Esophagus (tissue), 2 donors: ENCODE measurements around the gene GLRX. TPM values are rescaled to one million over a fixed set of nuclear protein-coding genes. Genes with fewer than 3 reads are reported as not detected.
A peak's percentile ranks its signal among the peaks of the same experiment; 100 is the strongest.
"Not testable (repeated sequence)": the region's sequence is repeated elsewhere in the genome, so short reads cannot be mapped to it uniquely, and the experiment has no call there.

ENCODE experiments used
- H3K27ac ChIP-seq, 2 donors: one replicate each; pipeline ENCODE4 v1.5.1; 2013; ENCODE audit warnings: low read depth in 2 of 2, mild to moderate bottlenecking in 2 of 2, inconsistent platforms in 1 of 2, low read length in 1 of 2, moderate library complexity in 1 of 2
- H3K27me3 ChIP-seq, 2 donors: one replicate each; pipeline ENCODE4 v1.6.1; 2013; ENCODE audit warnings: low read length in 2 of 2, control low read depth in 1 of 2, mild to moderate bottlenecking in 1 of 2; ENCODE audit not compliant: insufficient read depth in 2 of 2, control insufficient read depth in 1 of 2
- H3K36me3 ChIP-seq, 2 donors: one replicate each; pipeline ENCODE4 v1.6.1; 2013; ENCODE audit warnings: low read length in 1 of 2; ENCODE audit not compliant: control insufficient read depth in 2 of 2, insufficient read depth in 2 of 2
- H3K4me1 ChIP-seq, 2 donors: one replicate each; pipeline ENCODE4 v1.6.1; 2013; ENCODE audit warnings: low read length in 1 of 2; ENCODE audit not compliant: control insufficient read depth in 2 of 2, insufficient read depth in 2 of 2
- H3K4me3 ChIP-seq, 2 donors: one replicate each; pipeline ENCODE4 v1.5.1; 2013; ENCODE audit warnings: low read length in 2 of 2, mild to moderate bottlenecking in 2 of 2, low read depth in 1 of 2, moderate library complexity in 1 of 2
- H3K9me3 ChIP-seq, 2 donors: one replicate each; pipeline ENCODE4 v1.6.1; 2013; ENCODE audit warnings: mild to moderate bottlenecking in 2 of 2, low read depth in 1 of 2, low read length in 1 of 2, moderate library complexity in 1 of 2; ENCODE audit not compliant: control insufficient read depth in 2 of 2, insufficient read depth in 1 of 2
- WGBS, 2 donors: extraction: QIAGEN DNeasy Blood & Tissue Kit; methylation state at CpG; one replicate each; pipeline ENCODE4 v1.1.7; 2013; 5-methylcytosine and 5-hydroxymethylcytosine counted together
- polyA plus RNA-seq, 2 donors: library from polyadenylated mRNA; stranded (reverse); fragments of 200-250 nt; gene quantifications; one replicate each; pipeline ENCODE4 v1.2.3, GENCODE V29; 2013
- donor health status: healthy with polysubstance abuse.
- donor health status: Bipolar disorder and iron deficiency.

GLRX gene
- polyA plus RNA-seq, 2 donors = 5.6 to 11.1 TPM

DNA sequence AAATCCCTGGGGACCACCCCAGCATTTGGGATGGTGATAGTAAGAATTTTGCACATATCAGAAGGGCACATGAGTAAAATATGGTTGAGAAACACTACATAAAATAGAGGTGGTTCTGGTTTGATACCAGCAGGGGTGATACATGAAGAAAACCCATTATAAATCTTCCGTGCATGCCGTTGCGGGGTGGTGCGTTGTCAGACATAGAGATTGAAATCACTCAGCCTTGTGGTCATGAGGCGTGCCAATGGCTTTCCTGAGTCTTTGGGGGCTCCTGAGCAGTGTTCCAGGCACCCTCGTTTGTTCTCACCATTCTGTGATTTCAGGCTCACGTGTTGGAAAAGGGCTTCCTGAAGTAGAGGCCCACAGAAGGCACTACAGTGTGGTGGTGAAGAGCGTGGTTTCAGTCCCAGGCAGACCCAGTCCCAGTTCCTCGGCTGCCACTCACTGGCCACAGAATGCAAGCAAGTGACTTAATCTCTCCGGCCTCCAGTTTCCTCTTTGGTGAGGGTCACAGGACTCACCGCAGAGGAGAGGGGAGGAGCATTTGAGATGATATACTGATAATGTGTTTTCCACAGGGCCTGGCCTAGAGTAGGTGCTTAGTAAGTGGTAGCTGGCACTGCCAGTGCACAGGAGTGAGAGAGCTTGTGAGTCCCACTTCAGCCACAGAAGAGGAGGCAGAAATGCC is 20.5 kb upstream of the GLRX start:
- Histone ChIP-seq H3K4me3 (no peak overlapping the region), H3K4me1 (no peaks in the 10 kb centered on the region), H3K9me3 (no peaks in the 10 kb centered on the region), H3K27ac (peak overlapping the region in 1 of 2 donors; percentile 1), H3K36me3 (no peaks in the 10 kb centered on the region), H3K27me3 (no peaks in the 10 kb centered on the region)
- 69 to 70% methylated on average over 11 of the region's 11 CpGs for WGBS, 2 donors

DNA sequence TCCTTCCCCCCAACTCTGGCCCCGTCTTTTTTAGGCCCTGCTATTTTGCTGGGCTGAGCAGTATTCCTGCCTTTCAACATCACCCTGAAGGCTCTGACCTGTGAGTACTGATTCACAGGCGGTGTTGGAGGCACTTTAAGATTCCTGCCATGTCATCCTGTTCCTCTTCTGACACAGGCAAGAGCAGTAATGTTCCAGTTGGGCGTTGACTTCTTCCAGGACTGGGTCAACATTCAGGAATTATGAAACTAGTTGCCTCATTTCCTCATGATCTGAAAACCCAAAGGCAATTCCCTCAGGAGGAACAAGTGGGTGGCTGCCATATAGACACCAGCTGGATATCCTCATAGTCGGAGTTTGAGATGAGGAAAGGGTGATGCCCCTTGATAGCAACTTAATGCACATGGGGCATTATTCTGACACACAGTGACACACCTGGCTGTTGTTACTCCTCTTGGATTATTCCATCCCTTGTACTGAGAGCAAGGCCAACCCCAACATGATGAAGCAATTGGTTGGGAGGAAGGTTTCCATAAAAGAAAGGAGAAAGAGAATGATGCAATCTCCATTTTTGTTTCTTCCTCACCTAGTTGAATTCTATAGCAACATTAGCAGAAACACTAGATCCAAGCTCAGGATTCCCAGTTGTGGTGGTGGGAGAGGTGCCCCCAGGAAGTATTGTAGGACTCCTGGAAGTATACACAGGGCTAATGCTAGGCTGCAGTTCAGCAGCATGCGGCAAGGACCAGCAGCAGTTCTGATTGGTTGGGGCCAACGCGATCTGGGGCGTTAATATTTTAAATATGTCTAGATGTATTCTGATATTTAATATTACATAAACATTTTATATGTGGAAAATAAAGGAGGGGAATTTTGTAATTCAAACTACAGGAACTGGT is 19.6 kb upstream of the GLRX start:
- H3K27ac ChIP-seq = peak overlapping the region in 1 of 2 donors; percentile 7
- 84 to 88% methylated on average over 8 of the region's 8 CpGs for WGBS, 2 donors
- peaks cover 0 to 2% of the 10 kb centered on the region in 2 donors for H3K4me1 ChIP-seq
- no peaks in the 10 kb centered on the region for H3K36me3 ChIP-seq
- no peak overlapping the region for H3K4me3 ChIP-seq
- no peaks in the 10 kb centered on the region for H3K27me3 ChIP-seq
- no peaks in the 10 kb centered on the region for H3K9me3 ChIP-seq

DNA sequence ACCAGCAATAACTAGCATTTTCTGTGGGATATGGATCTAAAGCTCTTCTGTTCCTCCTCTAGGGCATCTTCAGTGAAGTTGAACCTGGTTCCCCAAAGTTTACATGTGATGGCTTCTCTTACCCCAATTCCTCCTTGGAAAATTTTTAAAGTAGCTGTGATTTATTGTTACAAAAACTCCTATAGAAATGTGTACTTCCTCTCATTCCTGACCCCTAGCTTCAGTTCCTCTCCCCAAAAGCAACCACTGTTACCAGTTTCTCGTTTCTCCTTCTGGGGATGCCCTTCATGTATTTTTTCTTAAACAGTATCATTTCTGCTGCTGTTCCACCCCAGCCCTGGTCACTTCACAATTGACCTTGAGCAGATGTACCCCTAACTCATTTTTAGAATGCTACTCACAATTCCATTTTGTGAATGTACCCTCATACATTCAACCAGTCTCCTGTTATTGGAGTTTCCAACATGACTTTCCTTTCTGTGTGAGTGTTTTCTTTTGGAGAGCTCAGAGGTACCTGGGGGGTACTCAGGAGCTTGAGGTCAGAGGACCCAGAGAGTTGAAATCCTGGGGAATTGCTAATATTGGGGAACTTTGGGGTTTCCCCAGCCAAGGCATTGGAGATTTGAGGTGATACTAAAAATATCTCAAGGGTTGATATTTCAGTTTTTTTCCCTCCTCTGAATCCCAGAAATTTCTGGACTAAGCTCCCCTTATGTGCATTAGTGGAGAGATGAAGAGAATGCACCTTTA is 18.6 kb upstream of the GLRX start:
- H3K4me1 ChIP-seq = peaks cover 0 to 2% of the 10 kb centered on the region in 2 donors
- no peaks in the 10 kb centered on the region for H3K9me3 ChIP-seq
- H3K27me3 ChIP-seq = no peaks in the 10 kb centered on the region
- H3K36me3 ChIP-seq = no peaks in the 10 kb centered on the region
- 91% methylated on average over 1 of the region's 1 CpG for whole genome bisulfite sequencing, 2 donors
- no peak overlapping the region for H3K4me3 ChIP-seq
- no peak overlapping the region for H3K27ac ChIP-seq

DNA sequence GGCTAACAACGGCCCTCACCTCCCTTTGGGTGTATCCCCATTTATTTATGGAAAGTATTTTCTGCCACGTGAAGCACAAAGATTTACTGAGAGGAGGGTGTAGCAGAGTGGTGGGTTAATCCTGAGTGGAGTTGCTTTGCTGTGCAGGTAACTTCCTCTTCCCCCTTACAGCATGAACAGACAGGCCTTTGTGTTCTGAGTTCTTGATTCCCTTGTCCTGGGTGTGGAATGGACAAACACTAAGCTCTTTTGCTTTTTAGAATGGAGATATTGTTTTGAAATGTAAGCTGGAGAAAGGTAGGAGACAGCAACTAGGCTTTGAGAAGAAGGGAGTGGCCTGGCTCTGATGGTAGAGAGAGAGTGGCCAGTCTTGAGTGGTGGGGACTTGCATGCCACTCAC is 17.1 kb upstream of the GLRX start:
- H3K27ac ChIP-seq = no peak overlapping the region
- H3K9me3 ChIP-seq = no peaks in the 10 kb centered on the region
- no peak overlapping the region for H3K4me3 ChIP-seq
- no peaks in the 10 kb centered on the region for H3K27me3 ChIP-seq
- peaks cover 2 to 5% of the 10 kb centered on the region in 2 donors for H3K4me1 ChIP-seq
- 61 to 69% methylated on average over 2 of the region's 2 CpGs for WGBS, 2 donors
- H3K36me3 ChIP-seq = no peaks in the 10 kb centered on the region

DNA sequence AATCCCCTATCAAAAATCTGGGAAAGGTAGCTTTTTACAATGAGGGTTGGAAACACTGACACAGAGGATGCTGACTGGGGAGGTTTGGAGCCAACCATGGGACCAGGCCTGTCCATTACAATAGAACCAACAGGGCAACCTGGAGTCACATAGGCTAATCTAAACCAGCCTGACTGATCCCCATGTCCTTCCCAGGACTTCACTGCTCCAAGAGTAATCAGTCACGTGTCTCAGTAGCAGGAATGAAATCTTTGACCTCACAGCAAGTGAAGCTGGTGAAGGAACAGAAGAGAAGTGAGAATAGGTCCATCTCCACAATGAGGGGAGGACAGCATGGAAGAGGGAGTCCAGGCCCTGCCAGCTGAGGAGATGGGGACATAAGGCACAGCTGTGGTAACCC is 16.0 kb upstream of the GLRX start:
- Histone ChIP-seq H3K4me1 (peaks cover 2 to 5% of the 10 kb centered on the region in 2 donors), H3K27ac (no peak overlapping the region), H3K36me3 (no peaks in the 10 kb centered on the region), H3K27me3 (no peaks in the 10 kb centered on the region), H3K9me3 (no peaks in the 10 kb centered on the region), H3K4me3 (no peak overlapping the region)
- 84 to 94% methylated on average over 1 of the region's 1 CpG for WGBS, 2 donors

DNA sequence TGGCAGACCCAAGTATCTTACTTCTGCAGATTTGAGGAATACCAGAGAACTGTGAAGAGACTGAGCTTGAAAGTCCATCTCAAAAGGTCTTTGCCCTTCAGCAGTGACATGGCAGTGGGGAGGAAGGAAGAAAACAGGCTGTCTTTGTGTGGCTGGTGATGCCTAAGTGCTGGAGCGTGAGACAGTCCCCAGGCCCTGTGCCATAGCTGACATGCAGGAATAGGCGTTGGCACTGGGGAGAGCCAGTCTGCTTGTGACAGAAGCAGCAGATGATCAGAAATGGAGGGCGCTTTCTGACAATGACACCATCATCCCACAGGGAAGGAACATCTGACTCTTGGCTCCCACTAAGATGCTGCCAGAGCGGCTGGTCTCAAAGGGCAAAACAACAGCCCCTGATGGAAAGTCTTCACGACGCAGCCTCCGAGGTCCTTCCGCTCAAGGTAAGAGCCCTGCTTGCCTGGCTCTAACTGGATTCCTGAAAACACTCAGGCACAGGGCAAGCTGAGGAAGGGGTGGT is 15.5 kb upstream of the GLRX start:
- Histone ChIP-seq H3K9me3 (no peaks in the 10 kb centered on the region), H3K4me3 (no peak overlapping the region), H3K36me3 (no peaks in the 10 kb centered on the region), H3K4me1 (peaks cover 2 to 5% of the 10 kb centered on the region in 2 donors), H3K27me3 (no peaks in the 10 kb centered on the region), H3K27ac (no peak overlapping the region)
- WGBS, 2 donors = 91 to 95% methylated on average over 8 of the region's 8 CpGs

DNA sequence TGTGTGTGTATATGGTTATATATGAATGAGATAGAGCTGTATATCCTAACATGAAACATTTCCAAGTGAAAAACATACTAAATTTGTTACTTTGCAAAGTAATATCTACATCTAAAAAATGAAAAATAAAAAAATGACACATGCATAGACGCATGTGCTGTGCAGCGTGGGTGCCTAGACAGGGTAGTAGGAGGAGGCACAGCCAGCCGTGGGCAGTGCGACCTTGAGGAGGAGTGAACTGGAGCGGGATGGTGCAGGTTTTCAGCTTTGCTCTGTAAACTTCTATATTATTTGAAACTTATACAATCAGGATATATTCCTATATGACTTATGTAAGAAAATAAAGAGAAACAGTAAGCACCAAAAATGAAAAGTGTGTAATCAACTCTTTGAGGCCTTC is 15.0 kb upstream of the GLRX start:
- Histone ChIP-seq H3K4me3 (no peak overlapping the region), H3K27me3 (no peaks in the 10 kb centered on the region), H3K4me1 (peaks cover 2 to 5% of the 10 kb centered on the region in 2 donors), H3K36me3 (no peaks in the 10 kb centered on the region), H3K9me3 (no peaks in the 10 kb centered on the region), H3K27ac (no peak overlapping the region)
- 97 to 98% methylated on average over 5 of the region's 5 CpGs for WGBS, 2 donors

DNA sequence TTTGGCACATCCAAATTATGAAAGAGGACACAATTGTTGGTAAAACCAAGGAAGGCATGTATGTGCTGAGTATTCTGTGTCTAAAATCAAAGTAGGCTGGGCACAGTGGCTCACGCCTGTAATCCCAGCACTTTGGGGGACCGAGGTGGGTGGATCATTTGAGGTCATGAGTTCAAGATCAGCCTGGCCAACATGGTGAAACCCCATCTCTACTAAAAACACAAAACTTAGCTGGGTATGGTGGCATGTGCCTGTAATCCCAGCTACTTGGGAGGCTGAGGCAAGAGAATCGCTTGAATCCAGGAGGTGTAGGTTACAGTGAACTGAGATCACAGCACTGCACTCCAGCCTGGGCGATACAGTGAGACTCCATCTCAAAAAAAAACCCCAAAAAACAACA is 14.4 kb upstream of the GLRX start:
- not testable (repeated sequence) for H3K27me3 ChIP-seq, H3K4me3 ChIP-seq, H3K4me1 ChIP-seq, H3K27ac ChIP-seq, H3K36me3 ChIP-seq, H3K9me3 ChIP-seq
- 94% methylated on average over 4 of the region's 4 CpGs for WGBS, 2 donors

DNA sequence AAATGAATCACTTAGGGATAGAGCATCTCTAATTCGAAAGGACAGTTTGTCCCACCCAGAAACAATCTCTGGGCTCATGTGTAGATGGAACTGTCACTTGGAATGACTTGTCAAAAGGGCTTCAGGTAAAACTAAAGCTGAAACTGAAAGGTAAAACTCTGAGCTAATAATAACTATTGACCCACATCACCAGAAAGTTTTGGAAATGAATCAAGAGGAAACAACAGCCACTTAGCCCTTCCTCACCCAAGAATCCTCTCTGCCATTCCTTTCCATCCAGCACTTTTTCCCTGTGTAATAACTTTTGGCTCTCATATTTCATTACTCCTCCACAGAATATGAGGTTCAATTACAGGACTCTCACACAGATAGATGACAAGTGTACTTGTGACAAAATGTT is 14.0 kb upstream of the GLRX start:
- Histone ChIP-seq H3K27me3 (no peaks in the 10 kb centered on the region), H3K27ac (no peak overlapping the region), H3K36me3 (no peaks in the 10 kb centered on the region), H3K9me3 (no peaks in the 10 kb centered on the region), H3K4me3 (no peak overlapping the region), H3K4me1 (peaks cover 4 to 5% of the 10 kb centered on the region in 2 donors)
- 78 to 90% methylated on average over 1 of the region's 1 CpG for WGBS, 2 donors
